GM10248 (cell line): ENCODE results near the gene VOPP1.

Source experiments
- CTCF ChIA-PET: fragments of 300-600 bp; sonication (Branson Sonifier 250); formaldehyde crosslinking; extraction: SDS; loops from one replicate; lab custom pipeline; 2021; ENCODE audit warnings: antibody characterized with exemption; lab: Yijun Ruan, JAX
- POLR2A ChIA-PET: fragments of 350-650 bp; sonication (Branson Sonifier 250); formaldehyde crosslinking; extraction: SDS; loops from one replicate; lab custom pipeline; 2020; ENCODE audit warnings: antibody characterized with exemption; lab: Yijun Ruan, JAX
- DNase-seq: peaks from one replicate; pipeline ENCODE4 v3.0.0; 2012; ENCODE audit errors: extremely low spot score
- TF ChIP-seq, protein P1 (sequence below): IDR thresholded peaks from 2 replicates; pipeline ENCODE4 v1.5.1; 2012; ENCODE audit warnings: mild to moderate bottlenecking, low read depth; ENCODE audit errors: extremely low read depth, missing control alignments, control extremely low read depth

VOPP1 gene

DNA sequence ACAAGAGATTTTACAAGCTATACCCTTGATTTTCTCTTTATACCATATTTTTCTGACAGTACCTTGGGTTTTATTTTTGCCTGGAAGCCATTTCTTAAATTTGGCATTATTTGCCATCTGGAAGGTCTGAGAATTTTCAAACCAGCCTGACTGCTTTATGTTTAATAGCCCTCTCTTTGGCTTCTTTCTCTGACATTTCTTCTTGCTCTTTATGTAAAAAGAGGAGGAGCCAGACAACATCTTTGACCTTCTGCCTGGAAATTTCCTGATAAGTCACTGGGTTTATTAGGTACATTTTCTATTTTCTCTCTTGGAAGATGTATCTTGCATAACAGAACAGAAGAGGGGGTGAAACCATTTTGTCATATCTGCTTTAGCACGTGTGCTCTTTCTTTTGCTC, 127.5 kb downstream of the VOPP1 start:
- ChIA-PET POLR2A (no interaction called here), CTCF (interaction anchor here (1.8 kb wide), 2 partner anchors 10 to 29 kb away, joined by 3 to 7 read pairs; no protein-coding TSS in a partner anchor)
- TF ChIP-seq, protein P1, sequence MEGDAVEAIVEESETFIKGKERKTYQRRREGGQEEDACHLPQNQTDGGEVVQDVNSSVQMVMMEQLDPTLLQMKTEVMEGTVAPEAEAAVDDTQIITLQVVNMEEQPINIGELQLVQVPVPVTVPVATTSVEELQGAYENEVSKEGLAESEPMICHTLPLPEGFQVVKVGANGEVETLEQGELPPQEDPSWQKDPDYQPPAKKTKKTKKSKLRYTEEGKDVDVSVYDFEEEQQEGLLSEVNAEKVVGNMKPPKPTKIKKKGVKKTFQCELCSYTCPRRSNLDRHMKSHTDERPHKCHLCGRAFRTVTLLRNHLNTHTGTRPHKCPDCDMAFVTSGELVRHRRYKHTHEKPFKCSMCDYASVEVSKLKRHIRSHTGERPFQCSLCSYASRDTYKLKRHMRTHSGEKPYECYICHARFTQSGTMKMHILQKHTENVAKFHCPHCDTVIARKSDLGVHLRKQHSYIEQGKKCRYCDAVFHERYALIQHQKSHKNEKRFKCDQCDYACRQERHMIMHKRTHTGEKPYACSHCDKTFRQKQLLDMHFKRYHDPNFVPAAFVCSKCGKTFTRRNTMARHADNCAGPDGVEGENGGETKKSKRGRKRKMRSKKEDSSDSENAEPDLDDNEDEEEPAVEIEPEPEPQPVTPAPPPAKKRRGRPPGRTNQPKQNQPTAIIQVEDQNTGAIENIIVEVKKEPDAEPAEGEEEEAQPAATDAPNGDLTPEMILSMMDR: no peak
- DNase-seq: no peak

DNA sequence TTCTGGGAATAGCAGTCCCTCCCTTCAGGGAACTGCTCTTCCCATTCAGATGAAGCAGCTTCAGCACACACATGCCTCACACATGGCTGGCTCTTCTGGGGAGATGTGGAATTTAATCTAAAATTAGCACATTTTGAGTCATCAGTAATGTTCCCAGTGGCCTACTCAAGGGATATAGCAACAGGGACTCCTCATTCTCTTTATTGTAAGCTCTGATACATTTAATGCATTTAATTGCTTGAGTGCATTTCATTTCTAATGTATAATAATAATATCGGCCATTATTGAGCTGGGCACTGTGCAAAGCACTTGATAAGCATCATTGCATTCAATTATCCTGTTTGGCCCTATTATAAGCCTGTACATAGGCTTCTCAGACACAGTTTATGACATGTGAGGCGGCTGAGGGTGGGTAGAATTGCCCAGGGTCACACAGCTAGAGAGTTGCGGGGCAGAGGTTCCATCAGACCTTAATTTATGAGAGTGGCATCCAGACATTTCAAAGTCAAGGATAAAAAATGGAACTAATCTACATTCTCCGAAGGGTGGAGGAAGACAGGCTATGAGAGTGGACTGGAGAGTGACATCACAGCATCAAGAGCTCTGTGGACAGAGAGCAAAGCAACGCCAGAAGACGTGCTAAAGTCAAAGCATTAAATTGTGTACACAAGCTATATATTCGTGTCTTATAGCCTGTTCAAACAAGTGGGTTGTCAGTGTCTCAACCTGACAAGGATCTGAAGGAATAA, 130.4 kb downstream of the VOPP1 start:
- ChIA-PET POLR2A (no interaction called here), CTCF (interaction anchor here (1.1 to 1.6 kb wide), 3 partner anchors 10 to 187 kb away, joined by 3 to 6 read pairs (median 4); no protein-coding TSS in a partner anchor)
- TF ChIP-seq, protein P1: no peak
- DNase-seq: no peak

- DNase-seq: no peak
- ChIA-PET POLR2A (no interaction called here), CTCF (no interaction called here)
- TF ChIP-seq, protein P1: no peak
Observed at GRCh38 chr7:55441002-55441401, 131.3 kb downstream of the VOPP1 start.

DNA sequence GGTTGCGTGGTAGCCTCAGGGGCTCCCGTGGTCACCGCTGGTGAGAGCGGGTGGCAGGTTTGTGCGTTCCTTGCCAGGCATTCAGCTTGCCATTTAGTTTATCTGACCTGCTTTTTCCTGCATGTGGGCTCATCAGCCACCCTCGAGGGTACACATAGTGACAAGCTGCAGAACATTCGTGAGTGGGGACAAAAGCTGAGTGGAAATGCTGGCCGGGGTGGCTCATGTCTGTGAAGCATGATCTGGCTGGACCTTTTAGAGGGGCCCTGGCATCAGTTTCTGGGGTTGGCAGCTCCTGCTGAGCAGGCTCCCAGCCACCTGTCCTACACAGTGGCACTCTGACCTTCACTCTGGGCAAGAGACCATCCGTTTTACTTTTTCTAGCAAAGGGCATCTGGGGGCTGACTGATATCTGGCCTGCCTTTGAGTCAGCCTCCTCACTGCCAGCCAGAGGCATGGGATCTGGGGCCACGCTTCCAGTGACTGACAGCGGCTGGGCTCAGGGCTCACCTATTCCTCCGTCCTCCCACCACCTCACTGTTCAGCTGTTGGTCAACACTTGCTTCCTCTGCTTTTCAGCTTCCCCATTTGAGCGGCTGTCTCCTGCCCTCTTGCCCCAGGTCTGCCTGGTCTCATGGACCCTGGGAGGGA, 132.1 kb downstream of the VOPP1 start:
- POLR2A ChIA-PET: no interaction called here
- no peak for DNase-seq
- CTCF ChIA-PET: interaction anchor here (1.0 to 1.1 kb wide), 2 partner anchors 11 to 13 kb away, joined by 3 read pairs; no protein-coding TSS in a partner anchor
- TF ChIP-seq, protein P1: no peak

GRCh38 chr7:55439627-55440026, 132.7 kb downstream of the VOPP1 start:
- POLR2A ChIA-PET: no interaction called here
- TF ChIP-seq, protein P1: no peak
- CTCF ChIA-PET: interaction anchor here (1.0 to 1.1 kb wide), 2 partner anchors 11 to 14 kb away, joined by 3 read pairs; no protein-coding TSS in a partner anchor
- no peak for DNase-seq

- CTCF ChIA-PET: interaction anchor here (1.1 kb wide), 1 partner anchor 14 kb away, joined by 3 read pairs; no protein-coding TSS in a partner anchor
- POLR2A ChIA-PET: no interaction called here
- TF ChIP-seq, protein P1: no peak
- no peak for DNase-seq
Observed at GRCh38 chr7:55438757-55439525, 133.4 kb downstream of the VOPP1 start.
